Chondrocyte (in vitro differentiated cells): Measurements from ENCODE around the gene SH3BGRL3. TPM values are rescaled to one million over a fixed set of nuclear protein-coding genes. Genes with fewer than 3 reads are reported as not detected.

Experiments used
- DNase-seq: peaks from one replicate; pipeline ENCODE4 v3.0.0; 2021; ENCODE audit warnings: mixed read lengths, low spot score
- H3K27ac Mint-ChIP-seq: one replicate; pipeline ENCODE4 v1.8.0; 2021; ENCODE audit warnings: mild to moderate bottlenecking, moderate library complexity, mixed read lengths; ENCODE audit not compliant: unreplicated experiment
- H3K27me3 Mint-ChIP-seq: 2 replicates; pipeline ENCODE4 v1.8.0; 2021; ENCODE audit warnings: low read depth, mixed read lengths
- H3K36me3 Mint-ChIP-seq: 2 replicates; pipeline ENCODE4 v1.8.0; 2021; ENCODE audit warnings: low read depth, mixed read lengths
- H3K4me1 Mint-ChIP-seq: 2 replicates; pipeline ENCODE4 v1.8.0; 2021; ENCODE audit warnings: low read depth, mild to moderate bottlenecking, mixed read lengths
- H3K4me3 Mint-ChIP-seq: one replicate; pipeline ENCODE4 v1.8.0; 2021; ENCODE audit warnings: mild to moderate bottlenecking, moderate library complexity, mixed read lengths; ENCODE audit not compliant: unreplicated experiment
- H3K9me3 Mint-ChIP-seq: 2 replicates; pipeline ENCODE4 v1.8.0; 2021; ENCODE audit warnings: low read depth, mixed read lengths
- total RNA-seq: library from RNA; stranded (reverse); gene quantifications from 3 replicates; pipeline ENCODE4 v1.2.1, GENCODE V29; 2021
- TF ChIP-seq, protein P1 (sequence below): fragments of 200-600 bp; sonication (generic); IDR thresholded peaks from 2 replicates; pipeline ENCODE4 v1.5.0; 2021; ENCODE audit warnings: antibody characterized with exemption, mild to moderate bottlenecking, moderate library complexity

Gene SH3BGRL3
- total RNA-seq, 1 donor from 2014 or later: 162 TPM

GRCh38 chr1:26269198-26269550, 10.7 kb upstream of the SH3BGRL3 start:
- no peaks in the 10 kb centered on the region for H3K27me3 Mint-ChIP-seq
- no peak overlapping the region for H3K4me3 Mint-ChIP-seq
- peaks cover 7% of the 10 kb centered on the region for H3K9me3 Mint-ChIP-seq

DNA sequence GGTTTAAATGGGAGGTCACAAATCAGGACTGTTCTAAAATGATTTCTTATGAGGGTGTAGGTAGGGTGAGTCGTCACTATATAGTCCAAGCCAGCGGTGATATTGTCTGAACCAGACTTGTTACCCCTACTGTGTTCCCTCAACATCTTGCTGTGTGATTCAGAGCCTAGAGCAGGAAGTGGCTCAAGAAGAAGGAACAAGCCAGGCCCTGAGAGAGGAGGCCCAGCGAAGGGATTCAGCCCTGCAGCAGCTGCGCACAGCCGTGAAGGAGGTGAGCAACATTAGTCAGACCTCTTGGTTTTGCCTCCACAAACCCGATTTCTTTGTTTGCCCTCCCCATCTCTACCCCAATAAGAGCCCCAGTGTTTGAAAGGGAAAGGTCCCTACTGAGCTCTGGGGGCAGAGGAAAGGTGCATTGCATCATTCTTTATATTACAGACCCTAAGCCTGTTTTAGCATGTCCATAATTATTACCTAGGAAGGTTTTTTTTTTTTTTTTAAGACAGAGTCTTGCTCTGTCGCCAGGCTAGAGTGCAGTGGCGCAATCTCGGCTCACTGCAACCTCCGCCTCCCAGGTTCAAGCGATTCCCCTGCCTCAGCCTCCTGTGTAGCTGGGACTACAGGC, 5.0 kb upstream of the SH3BGRL3 start:
- no peak overlapping the region for H3K4me3 Mint-ChIP-seq
- TF ChIP-seq, protein P1, sequence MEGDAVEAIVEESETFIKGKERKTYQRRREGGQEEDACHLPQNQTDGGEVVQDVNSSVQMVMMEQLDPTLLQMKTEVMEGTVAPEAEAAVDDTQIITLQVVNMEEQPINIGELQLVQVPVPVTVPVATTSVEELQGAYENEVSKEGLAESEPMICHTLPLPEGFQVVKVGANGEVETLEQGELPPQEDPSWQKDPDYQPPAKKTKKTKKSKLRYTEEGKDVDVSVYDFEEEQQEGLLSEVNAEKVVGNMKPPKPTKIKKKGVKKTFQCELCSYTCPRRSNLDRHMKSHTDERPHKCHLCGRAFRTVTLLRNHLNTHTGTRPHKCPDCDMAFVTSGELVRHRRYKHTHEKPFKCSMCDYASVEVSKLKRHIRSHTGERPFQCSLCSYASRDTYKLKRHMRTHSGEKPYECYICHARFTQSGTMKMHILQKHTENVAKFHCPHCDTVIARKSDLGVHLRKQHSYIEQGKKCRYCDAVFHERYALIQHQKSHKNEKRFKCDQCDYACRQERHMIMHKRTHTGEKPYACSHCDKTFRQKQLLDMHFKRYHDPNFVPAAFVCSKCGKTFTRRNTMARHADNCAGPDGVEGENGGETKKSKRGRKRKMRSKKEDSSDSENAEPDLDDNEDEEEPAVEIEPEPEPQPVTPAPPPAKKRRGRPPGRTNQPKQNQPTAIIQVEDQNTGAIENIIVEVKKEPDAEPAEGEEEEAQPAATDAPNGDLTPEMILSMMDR: no peak
- no peaks in the 10 kb centered on the region for H3K27me3 Mint-ChIP-seq
- H3K4me1 Mint-ChIP-seq: peaks cover 54% of the 10 kb centered on the region
- no peak for DNase-seq
- peaks cover 15% of the 10 kb centered on the region for H3K36me3 Mint-ChIP-seq
- peak overlapping the region; percentile 55 for H3K27ac Mint-ChIP-seq
- H3K9me3 Mint-ChIP-seq: no peaks in the 10 kb centered on the region

More at GRCh38 chr1:26269198-26269550, 10.7 kb upstream of the SH3BGRL3 start:
- Mint-ChIP-seq H3K36me3 (peaks cover 30% of the 10 kb centered on the region), H3K4me1 (peaks cover 1% of the 10 kb centered on the region), H3K27ac (no peak overlapping the region)
- TF ChIP-seq, protein P1: no peak
- no peak for DNase-seq

DNA sequence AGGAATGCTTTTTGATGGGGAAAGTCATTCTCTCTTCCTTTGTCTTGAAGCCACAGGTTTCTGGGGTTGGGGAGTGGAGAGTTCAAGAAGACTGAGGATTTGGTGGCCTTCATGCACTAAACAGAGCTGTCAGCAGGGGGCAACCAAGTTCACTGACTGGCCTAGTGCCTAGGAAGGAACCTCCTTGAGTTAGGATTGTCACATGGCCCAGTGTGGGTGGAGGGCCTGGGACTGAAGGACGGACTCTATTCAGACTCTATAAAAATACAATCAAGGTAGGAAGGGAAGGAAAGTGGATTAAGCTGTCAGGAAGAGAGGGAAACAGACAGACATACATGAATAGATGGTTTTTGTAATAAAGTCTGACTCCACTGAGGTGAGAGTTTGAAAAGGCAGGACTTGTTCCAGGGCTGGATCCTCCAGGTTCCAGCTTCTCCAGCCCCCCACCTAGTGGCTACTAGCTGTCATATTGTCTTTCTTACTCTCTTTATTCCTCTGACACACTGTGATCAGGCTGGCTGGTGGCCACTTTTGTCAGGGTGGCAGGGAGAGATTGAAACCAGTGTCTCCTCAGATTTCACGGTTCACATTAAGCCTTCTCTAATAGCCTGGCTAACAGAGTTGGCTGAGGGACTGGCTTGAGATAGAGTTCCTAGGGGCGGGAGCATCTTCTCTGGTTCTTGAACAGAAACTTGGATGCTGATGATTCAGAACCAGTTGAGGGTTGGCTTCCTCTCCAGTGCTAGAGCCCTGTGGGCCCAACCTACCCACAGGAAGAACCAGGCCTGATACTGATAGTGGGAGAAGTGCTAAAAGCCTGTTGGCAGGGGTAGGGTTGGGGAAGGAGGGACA, 4.1 kb upstream of the SH3BGRL3 start:
- Mint-ChIP-seq H3K4me1 (peaks cover 60% of the 10 kb centered on the region), H3K4me3 (no peak overlapping the region), H3K27me3 (no peaks in the 10 kb centered on the region), H3K9me3 (no peaks in the 10 kb centered on the region), H3K27ac (peak overlapping the region; percentile 96), H3K36me3 (peaks cover 14% of the 10 kb centered on the region)
- TF ChIP-seq, protein P1: peak; percentile 84
- peak; percentile 35 for DNase-seq

DNA sequence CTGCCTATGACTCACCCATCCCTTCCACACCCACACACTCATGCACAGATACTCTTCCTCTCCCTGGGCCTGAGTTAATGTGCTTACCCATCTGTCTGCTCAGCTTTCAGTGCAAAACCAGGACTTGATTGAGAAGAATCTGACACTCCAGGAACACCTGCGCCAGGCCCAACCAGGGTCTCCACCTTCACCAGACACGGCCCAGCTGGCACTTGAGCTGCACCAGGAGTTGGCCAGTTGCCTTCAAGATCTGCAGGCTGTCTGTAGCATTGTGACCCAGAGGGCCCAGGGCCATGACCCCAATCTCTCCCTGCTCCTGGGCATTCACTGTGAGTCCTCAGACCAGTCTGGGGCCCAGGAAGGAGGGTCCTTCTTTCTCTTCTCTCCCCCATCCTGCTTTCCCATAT, 3.5 kb upstream of the SH3BGRL3 start:
- DNase-seq: peak; percentile 68
- Mint-ChIP-seq H3K27me3 (no peaks in the 10 kb centered on the region), H3K36me3 (peaks cover 17% of the 10 kb centered on the region), H3K4me1 (peaks cover 66% of the 10 kb centered on the region), H3K9me3 (no peaks in the 10 kb centered on the region), H3K4me3 (no peak overlapping the region), H3K27ac (peak overlapping the region; percentile 96)
- TF ChIP-seq, protein P1: no peak

- DNase-seq: peak; percentile 24
- Mint-ChIP-seq H3K27ac (peak overlapping the region; percentile 96), H3K4me1 (peaks cover 73% of the 10 kb centered on the region), H3K27me3 (no peaks in the 10 kb centered on the region), H3K9me3 (no peaks in the 10 kb centered on the region), H3K36me3 (peaks cover 12% of the 10 kb centered on the region), H3K4me3 (no peak overlapping the region)
- TF ChIP-seq, protein P1: no peak
Observed at GRCh38 chr1:26277261-26277661, 2.6 kb upstream of the SH3BGRL3 start.
